GM12878 (cell line): ENCODE measurements around the gene ELP4. TPM values are rescaled to one million over a fixed set of nuclear protein-coding genes. Genes with fewer than 3 reads are reported as not detected.

ENCODE experiments used
- ATAC-seq: fragments of 200-7000 bp; cut with Tn5 transposase; 3 replicates; pipeline ENCODE4 v1.9.1; 2020; ENCODE audit warnings: mild to moderate bottlenecking, moderate library complexity
- BruUV-seq: library from RNA; stranded (reverse); fragments of 400-500 nt; replicated peaks from 2 replicates; lab custom pipeline; 2021; lab: Mats Ljungman, UMichigan
- CTCF ChIA-PET: fragments of 300-600 bp; sonication (Branson Sonifier 250); formaldehyde crosslinking; extraction: SDS; loops from one replicate; lab custom pipeline; 2021; ENCODE audit warnings: inconsistent platforms; lab: Yijun Ruan, JAX
- POLR2A ChIA-PET: fragments of 350-600 bp; formaldehyde crosslinking; extraction: SDS; loops from one replicate; lab custom pipeline; 2021; ENCODE audit warnings: inconsistent platforms; lab: Charles Lee
- RAD21 ChIA-PET: fragments of 300-600 bp; sonication (Branson Sonifier 250); formaldehyde crosslinking; loops from one replicate; lab custom pipeline; 2023; ENCODE audit warnings: antibody characterized with exemption; ENCODE audit not compliant: unreplicated experiment; lab: Charles Lee
- SMC1A ChIA-PET: fragments of 300-600 bp; sonication (Branson Sonifier 250); formaldehyde crosslinking; loops from one replicate; lab custom pipeline; 2023; ENCODE audit not compliant: unreplicated experiment, uncharacterized antibody; lab: Charles Lee
- DNase-seq: peaks from one replicate; pipeline ENCODE4 v3.0.0-alpha.2; 2011; ENCODE audit warnings: low read depth, low spot score
- FAIRE-seq: peaks from 3 replicates; lab custom pipeline; 2011; peaks lifted over from hg19 to GRCh38; lab: Jason Lieb, UNC
- H2AFZ ChIP-seq: 2 replicates; pipeline ENCODE4 v1.6.0; 2011; ENCODE audit warnings: low read depth, low read length, control low read depth; ENCODE audit not compliant: control insufficient read depth
- H3K27ac ChIP-seq: 2 replicates; pipeline ENCODE4 v1.5.1; 2011; ENCODE audit warnings: control low read depth; ENCODE audit not compliant: control insufficient read depth, insufficient read depth
- H3K27me3 ChIP-seq, 2 experiments: replicated peaks in 1 of 2; 2 replicates each; pipeline versions ENCODE4 v1.6.0 to v1.6.1; 2011; ENCODE audit warnings: low read length in 1 of 2; ENCODE audit not compliant: control insufficient read depth in 2 of 2, insufficient read depth in 2 of 2
- H3K36me3 ChIP-seq, 2 experiments: 2 replicates each; pipeline ENCODE4 v1.5.1; 2011; ENCODE audit warnings: low read length in 1 of 2; ENCODE audit not compliant: control insufficient read depth in 2 of 2, insufficient read depth in 2 of 2
- H3K4me1 ChIP-seq: 2 replicates; pipeline ENCODE4 v1.6.1; 2011; ENCODE audit warnings: mild to moderate bottlenecking, low read length, moderate library complexity, mixed read lengths; ENCODE audit not compliant: control insufficient read depth, insufficient read depth
- H3K4me2 ChIP-seq: 2 replicates; pipeline ENCODE4 v1.6.0; 2011; ENCODE audit warnings: control low read depth; ENCODE audit not compliant: control insufficient read depth, insufficient read depth
- H3K4me3 ChIP-seq: fragments of 200-600 bp; sonication (generic); 2 replicates; pipeline ENCODE4 v1.5.1; 2016
- H3K79me2 ChIP-seq: 2 replicates; pipeline ENCODE4 v1.6.0; 2011; ENCODE audit warnings: low read length; ENCODE audit not compliant: control insufficient read depth, insufficient read depth
- H3K9ac ChIP-seq: 2 replicates; pipeline ENCODE4 v1.8.0; 2011; ENCODE audit warnings: low read length, control low read depth, mixed read lengths; ENCODE audit not compliant: control insufficient read depth, insufficient read depth
- H3K9me3 ChIP-seq: replicated peaks from 3 replicates; pipeline ENCODE4 v1.5.1; 2011; ENCODE audit warnings: mild to moderate bottlenecking, low read length; ENCODE audit not compliant: control insufficient read depth, insufficient read depth
- H4K20me1 ChIP-seq: 2 replicates; pipeline ENCODE4 v1.6.0; 2011; ENCODE audit not compliant: control insufficient read depth, insufficient read depth
- CBX3 ChIP-seq: fragments of 200-600 bp; sonication (generic); IDR thresholded peaks from 2 replicates; pipeline ENCODE4 v1.6.1; 2016; ENCODE audit warnings: low read depth, borderline replicate concordance
- GABPA ChIP-seq: IDR thresholded peaks from 2 replicates; pipeline ENCODE4 v1.6.1; 2014; ENCODE audit warnings: antibody characterized with exemption, low read depth, mild to moderate bottlenecking, inconsistent platforms
- IRF5 ChIP-seq: fragments of 450-650 bp; IDR thresholded peaks from 2 replicates; pipeline ENCODE4 v1.6.1; 2017; ENCODE audit warnings: borderline replicate concordance
- LARP7 ChIP-seq: fragments of 450-650 bp; IDR thresholded peaks from 2 replicates; pipeline ENCODE4 v1.6.1; 2017; ENCODE audit warnings: mild to moderate bottlenecking
- TBL1XR1 ChIP-seq: IDR thresholded peaks from 2 replicates; pipeline ENCODE4 v1.6.1; 2012; ENCODE audit warnings: low read depth, low read length, improper control_type of control experiment
- TCF3 ChIP-seq: IDR thresholded peaks from 2 replicates; pipeline ENCODE4 v1.6.1; 2012; ENCODE audit warnings: low read depth, mild to moderate bottlenecking, low read length, borderline replicate concordance; ENCODE audit not compliant: insufficient read depth
- in situ Hi-C: fragments of 300-500 bp; cut with MboI; formaldehyde crosslinking; loops from 9 replicates; pipeline ENCODE4 v1.14.3; 2018; ENCODE audit warnings: mixed read lengths
- intact Hi-C: fragments of 100-400 bp; cut with micrococcal nuclease; formaldehyde crosslinking; loops from one replicate; pipeline ENCODE4 v1.14.2; 2022; ENCODE audit not compliant: unreplicated experiment
- polyA plus RNA-seq, 11 experiments: library from polyadenylated mRNA; depleted of rRNA in 4 of 11; unstranded in 6 of 11; stranded (reverse) in 5 of 11; fragments of >200 nt; fragmentation: Nextera tagmentation in 4 of 11; fragmentation: Illumina TruSeq in 1 of 11; extraction: Ambion mirVana in 4 of 11; extraction: Trizol in 1 of 11; gene quantifications; 1 replicate in 1 of 11; 2 replicates in 10 of 11; pipeline versions ENCODE4 v1.2.1 to v1.2.3, GENCODE V29; 2011 to 2016; ENCODE audit warnings: inconsistent platforms in 2 of 11, missing spikeins in 2 of 11, low read depth in 1 of 11
- total RNA-seq, 4 experiments: library from RNA; depleted of rRNA in 3 of 4; stranded (reverse); fragments of >200 nt in 3 of 4; fragmentation: Illumina TruSeq in 1 of 4; extraction: Trizol in 1 of 4; gene quantifications; 2 replicates each; pipeline versions ENCODE4 v1.2.1 to v1.2.3, GENCODE V29; 2013 to 2021
- TF ChIP-seq, protein P1 (sequence below): fragments of 450-650 bp; IDR thresholded peaks from 2 replicates; pipeline ENCODE4 v1.6.1; 2016; ENCODE audit warnings: mild to moderate bottlenecking

The ELP4 gene
- total and polyA plus RNA-seq, 10 of the 15 experiments (the other 5 are each of a cell fraction or from before 2014, with no cell fraction given): 17.7 to 36.1 (median 27.0) TPM

GRCh38 chr11:31521497-31522150 lies 12.1 kb downstream of the ELP4 start:
- no peak for TF ChIP-seq IRF5
- no peak for TF ChIP-seq TBL1XR1
- no peak for TF ChIP-seq LARP7
- no peak for TF ChIP-seq TCF3
- no peak for TF ChIP-seq CBX3
- TF ChIP-seq, protein P1, sequence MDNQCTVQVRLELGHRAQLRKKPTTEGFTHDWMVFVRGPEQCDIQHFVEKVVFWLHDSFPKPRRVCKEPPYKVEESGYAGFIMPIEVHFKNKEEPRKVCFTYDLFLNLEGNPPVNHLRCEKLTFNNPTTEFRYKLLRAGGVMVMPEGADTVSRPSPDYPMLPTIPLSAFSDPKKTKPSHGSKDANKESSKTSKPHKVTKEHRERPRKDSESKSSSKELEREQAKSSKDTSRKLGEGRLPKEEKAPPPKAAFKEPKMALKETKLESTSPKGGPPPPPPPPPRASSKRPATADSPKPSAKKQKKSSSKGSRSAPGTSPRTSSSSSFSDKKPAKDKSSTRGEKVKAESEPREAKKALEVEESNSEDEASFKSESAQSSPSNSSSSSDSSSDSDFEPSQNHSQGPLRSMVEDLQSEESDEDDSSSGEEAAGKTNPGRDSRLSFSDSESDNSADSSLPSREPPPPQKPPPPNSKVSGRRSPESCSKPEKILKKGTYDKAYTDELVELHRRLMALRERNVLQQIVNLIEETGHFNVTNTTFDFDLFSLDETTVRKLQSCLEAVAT: no peak
- no peak for TF ChIP-seq GABPA
- Histone ChIP-seq H3K27me3 (no peaks in the 10 kb centered on the region), H3K36me3 (no peaks in the 10 kb centered on the region), H3K9ac (no peak overlapping the region), H3K9me3 (no peaks in the 10 kb centered on the region), H3K4me1 (no peaks in the 10 kb centered on the region), H4K20me1 (no peaks in the 10 kb centered on the region), H3K4me3 (no peak overlapping the region), H3K79me2 (no peaks in the 10 kb centered on the region), H2AFZ (no peak overlapping the region), H3K4me2 (no peak overlapping the region), H3K27ac (no peak overlapping the region)
- in situ Hi-C loops: no loop called here
- SMC1A ChIA-PET: interaction anchor here (0.6 kb wide), 1 partner anchor 120 kb away, joined by 3 read pairs; no protein-coding TSS in a partner anchor
- ATAC-seq (no peak), DNase-seq (no peak), FAIRE-seq (no peak)
- POLR2A ChIA-PET: no interaction called here
- intact Hi-C loops: no loop called here
- RAD21 ChIA-PET: no interaction called here
- CTCF ChIA-PET: interaction anchor here (1.3 kb wide), 1 partner anchor 437 kb away, joined by 3 read pairs; no protein-coding TSS in a partner anchor
- no TSS peak for BruUV-seq
